Pancreas (tissue), 10 donors: ENCODE data around the gene GRK5. TPM values are rescaled to one million over a fixed set of nuclear protein-coding genes. Genes with fewer than 3 reads are reported as not detected.

Experiments used
- ATAC-seq, 4 donors: fragments of 200-7000 bp; cut with Tn5 transposase; one replicate each; pipeline versions ENCODE4 v1.8.0 to v1.9.1; 2020; ENCODE audit warnings: mild to moderate bottlenecking in 4 of 4, moderate library complexity in 4 of 4
- DNase-seq, 6 donors: peaks; one replicate each; pipeline ENCODE4 v3.0.0-alpha.2; 2020
- FAIRE-seq: peaks from 2 replicates; lab custom pipeline; 2012; peaks lifted over from hg19 to GRCh38; lab: Jason Lieb, UNC
- H3K27ac ChIP-seq, 4 donors: fragments of 200-600 bp; sonication (generic); 1 replicate in 3 of 4; 2 replicates in 1 of 4; pipeline versions ENCODE4 v1.5.0 to v1.8.0; 2020
- H3K27me3 ChIP-seq, 4 donors: fragments of 200-600 bp; one replicate each; pipeline ENCODE4 v1.8.0; 2021
- H3K36me3 ChIP-seq, 3 donors: fragments of 200-600 bp; sonication (generic) in 1 of 3; one replicate each; pipeline versions ENCODE4 v1.5.0 to v1.8.0; 2020 to 2021
- H3K4me1 ChIP-seq, 3 donors: fragments of 200-600 bp; one replicate each; pipeline ENCODE4 v1.8.0; 2021
- H3K4me3 ChIP-seq, 4 donors: fragments of 200-600 bp; sonication (generic) in 2 of 4; one replicate each; pipeline versions ENCODE4 v1.5.0 to v1.8.0; 2020 to 2021
- H3K9me3 ChIP-seq, 4 donors: fragments of 200-600 bp; one replicate each; pipeline ENCODE4 v1.8.0; 2021
- WGBS, 2 donors: extraction: QIAGEN DNeasy Blood & Tissue Kit; methylation state at CpG; one replicate each; pipeline ENCODE4 v1.1.7; 2013; 5-methylcytosine and 5-hydroxymethylcytosine counted together
- intact Hi-C, 3 donors: fragments of 100-400 bp; cut with DNase I; formaldehyde crosslinking; loops; one replicate each; pipeline versions ENCODE4 v1.11.1 to v1.14.2; 2022
- polyA plus RNA-seq, 2 donors: library from polyadenylated mRNA; stranded (reverse); fragments of 200-250 nt; gene quantifications; one replicate each; pipeline ENCODE4 v1.2.3, GENCODE V29; 2013
- total RNA-seq, 6 donors: library from RNA; stranded (reverse); fragmentation: NEBNext Ultra II Directional in 4 of 6; extraction: Animal tissue kit (Norgen Biotek cat#: 25700) in 4 of 6; gene quantifications; one replicate each; pipeline versions ENCODE4 v1.2.1 to v1.2.4, GENCODE V29; 2021 to 2023
- TF ChIP-seq, protein P1 (sequence below), 4 donors: fragments of 200-600 bp; sonication (generic) in 3 of 4; IDR thresholded peaks; one replicate each; pipeline versions ENCODE4 v1.5.0 to v1.8.0; 2021; ENCODE audit warnings: antibody characterized with exemption in 4 of 4
- donor health status: healthy with polysubstance abuse.
- donor health status: DM: no; HTN: no; CAD: no; lungs with moderate emphysema.
- donor health status: DM: no; HTN: no; CAD: no.
- donor health status: control.
- donor health status: control.
- donor health status: Bipolar disorder and iron deficiency.
- donor health status: DM: yes; HTN: yes; CAD: no.
- donor health status: DM: no; HTN: no; CAD: no.
- donor health status: DM: no; HTN: no; CAD: no.
- donor health status: DM: yes; HTN: yes; CAD: no.

The GRK5 gene
- total and polyA plus RNA-seq, 8 donors: 1.4 to 6.0 (median 2.5) TPM

DNA sequence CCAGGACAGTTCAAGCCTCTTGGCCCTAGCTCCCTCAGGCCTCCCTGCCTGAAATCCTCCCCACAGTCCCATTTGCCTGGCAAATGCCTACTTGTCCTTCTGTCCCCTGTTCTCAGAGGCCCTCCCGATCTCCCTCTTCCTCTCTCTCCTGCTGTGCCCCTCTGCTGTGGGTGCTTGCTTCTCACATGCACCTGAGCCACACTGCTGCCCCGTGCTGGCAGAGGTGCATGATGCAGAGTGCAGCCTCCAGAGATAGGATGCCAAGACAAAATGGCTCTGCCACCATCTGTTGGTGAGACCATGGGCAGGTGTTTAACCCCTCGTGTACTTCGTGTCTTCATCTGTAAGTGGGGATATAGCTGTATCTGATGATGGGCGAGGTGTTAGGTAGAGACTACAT is 176.8 kb downstream of the GRK5 start:
- Histone ChIP-seq H3K9me3 (no peaks in the 10 kb centered on the region), H3K4me3 (no peak overlapping the region), H3K27ac (no peak overlapping the region), H3K4me1 (no peaks in the 10 kb centered on the region), H3K27me3 (no peaks in the 10 kb centered on the region), H3K36me3 (no peaks in the 10 kb centered on the region)
- DNase-seq (no peak), FAIRE-seq (no peak), ATAC-seq (no peak)
- TF ChIP-seq, protein P1, sequence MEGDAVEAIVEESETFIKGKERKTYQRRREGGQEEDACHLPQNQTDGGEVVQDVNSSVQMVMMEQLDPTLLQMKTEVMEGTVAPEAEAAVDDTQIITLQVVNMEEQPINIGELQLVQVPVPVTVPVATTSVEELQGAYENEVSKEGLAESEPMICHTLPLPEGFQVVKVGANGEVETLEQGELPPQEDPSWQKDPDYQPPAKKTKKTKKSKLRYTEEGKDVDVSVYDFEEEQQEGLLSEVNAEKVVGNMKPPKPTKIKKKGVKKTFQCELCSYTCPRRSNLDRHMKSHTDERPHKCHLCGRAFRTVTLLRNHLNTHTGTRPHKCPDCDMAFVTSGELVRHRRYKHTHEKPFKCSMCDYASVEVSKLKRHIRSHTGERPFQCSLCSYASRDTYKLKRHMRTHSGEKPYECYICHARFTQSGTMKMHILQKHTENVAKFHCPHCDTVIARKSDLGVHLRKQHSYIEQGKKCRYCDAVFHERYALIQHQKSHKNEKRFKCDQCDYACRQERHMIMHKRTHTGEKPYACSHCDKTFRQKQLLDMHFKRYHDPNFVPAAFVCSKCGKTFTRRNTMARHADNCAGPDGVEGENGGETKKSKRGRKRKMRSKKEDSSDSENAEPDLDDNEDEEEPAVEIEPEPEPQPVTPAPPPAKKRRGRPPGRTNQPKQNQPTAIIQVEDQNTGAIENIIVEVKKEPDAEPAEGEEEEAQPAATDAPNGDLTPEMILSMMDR (IDR thresholded peaks at IDR 0.05): no peak
- intact Hi-C loops: no loop called here
- WGBS, 2 donors: 77 to 83% methylated on average over 5 of the region's 5 CpGs

DNA sequence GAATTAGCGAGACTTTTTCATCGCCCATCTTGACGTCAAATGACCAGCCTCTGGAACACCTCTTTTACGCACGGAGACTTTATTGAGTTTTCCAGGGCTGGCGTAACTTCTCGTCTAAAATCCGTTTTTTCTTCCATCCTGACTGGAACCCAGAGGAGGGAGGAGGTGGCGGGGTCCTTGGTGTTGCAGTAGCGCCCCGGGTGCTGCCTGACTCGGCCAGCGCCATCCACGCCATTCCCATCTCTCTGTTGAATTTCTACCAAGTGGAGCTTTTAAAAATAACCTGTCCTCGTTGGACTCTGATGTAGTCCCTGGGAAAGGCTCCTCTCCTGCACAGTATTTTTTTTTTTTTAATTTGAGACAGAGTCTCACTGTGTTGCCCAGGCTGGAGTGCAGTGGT is 179.3 kb downstream of the GRK5 start:
- TF ChIP-seq, protein P1 (IDR thresholded peaks at IDR 0.05): no peak
- ATAC-seq: no peak
- Histone ChIP-seq H3K4me1 (no peaks in the 10 kb centered on the region), H3K27ac (no peak overlapping the region), H3K27me3 (no peaks in the 10 kb centered on the region), H3K9me3 (no peaks in the 10 kb centered on the region), H3K4me3 (no peak overlapping the region), H3K36me3 (no peaks in the 10 kb centered on the region)
- FAIRE-seq: no peak
- no peak for DNase-seq
- WGBS, 2 donors: 94 to 95% methylated on average over 15 of the region's 15 CpGs
- intact Hi-C loops: no loop called here

DNA sequence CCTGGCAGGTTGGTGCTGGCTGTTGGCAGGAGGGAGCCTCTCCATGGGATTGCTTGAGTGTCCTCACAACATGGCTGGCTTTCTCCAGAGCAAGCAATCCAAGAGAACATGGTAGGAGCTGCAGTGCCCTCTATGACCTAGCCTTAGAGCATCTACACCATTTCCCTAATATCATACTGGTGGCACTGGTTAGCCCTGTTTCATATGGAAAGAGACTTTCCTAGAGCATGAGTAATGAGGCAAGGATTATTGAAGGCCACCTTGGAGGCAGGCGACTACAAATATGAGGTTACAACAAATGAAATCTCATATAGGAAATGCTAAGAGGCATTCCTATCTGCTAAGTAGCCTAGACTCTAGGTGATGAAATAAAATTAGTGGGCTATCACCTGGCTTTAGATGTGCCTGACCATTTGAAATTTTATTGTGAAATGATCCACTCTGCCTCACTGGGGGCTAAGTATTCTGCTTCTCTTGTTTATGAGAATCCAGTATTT is 181.5 kb downstream of the GRK5 start:
- FAIRE-seq: no peak
- Histone ChIP-seq H3K4me1 (no peaks in the 10 kb centered on the region), H3K36me3 (no peaks in the 10 kb centered on the region), H3K4me3 (no peak overlapping the region), H3K9me3 (no peaks in the 10 kb centered on the region), H3K27me3 (no peaks in the 10 kb centered on the region), H3K27ac (no peak overlapping the region)
- TF ChIP-seq, protein P1 (IDR thresholded peaks at IDR 0.05): no peak
- ATAC-seq: no peak
- no peak for DNase-seq
- WGBS, 2 donors: 98 to 100% methylated on average over 1 of the region's 1 CpG
- intact Hi-C loops: no loop called here

DNA sequence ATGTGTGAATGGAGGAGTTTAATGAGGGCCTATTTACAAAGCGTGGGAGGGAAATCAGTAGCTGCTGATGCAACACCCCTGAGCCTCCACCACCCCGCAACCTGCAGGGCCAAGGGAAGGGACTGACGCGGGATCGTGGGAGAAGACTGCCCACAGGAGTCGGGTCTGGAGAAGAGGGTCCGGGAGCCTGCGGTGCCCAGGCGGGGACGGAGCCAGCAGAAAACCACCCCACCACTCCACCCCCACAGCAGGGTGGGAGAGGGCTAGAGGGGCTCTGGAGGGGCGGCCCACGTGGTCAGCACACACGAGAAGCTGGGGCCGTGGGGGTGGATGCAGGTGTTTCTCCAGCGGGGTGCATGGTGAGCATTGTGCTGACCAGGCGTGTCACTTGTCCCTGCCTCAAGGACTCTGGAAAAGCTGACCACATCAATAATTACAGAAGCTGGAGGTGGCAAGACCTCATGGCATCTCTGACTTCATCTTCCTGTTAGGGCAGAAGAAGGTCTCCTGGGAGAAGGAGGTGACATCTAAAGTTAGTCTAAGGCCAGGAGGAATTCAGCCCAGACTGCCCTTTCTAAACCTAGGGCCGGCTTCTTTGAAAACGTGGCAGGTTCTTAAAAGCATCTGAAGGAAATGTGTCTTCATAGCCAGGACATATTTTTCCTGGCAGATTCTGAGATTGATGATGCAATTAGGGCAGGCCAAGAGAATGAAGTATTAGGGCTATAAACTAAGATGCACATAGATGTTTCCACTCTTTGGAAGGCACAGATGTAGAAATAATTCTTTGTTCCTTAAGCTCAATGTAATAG is 184.3 kb downstream of the GRK5 start:
- H3K9me3 ChIP-seq: no peaks in the 10 kb centered on the region
- H3K36me3 ChIP-seq: no peaks in the 10 kb centered on the region
- no peak for DNase-seq
- no peaks in the 10 kb centered on the region for H3K4me1 ChIP-seq
- no peaks in the 10 kb centered on the region for H3K27me3 ChIP-seq
- TF ChIP-seq, protein P1 (IDR thresholded peaks at IDR 0.05): no peak
- no peak for ATAC-seq
- FAIRE-seq: no peak
- intact Hi-C loops: no loop called here
- no peak overlapping the region for H3K4me3 ChIP-seq
- 83% methylated on average over 18 of the region's 18 CpGs for WGBS, 2 donors
- no peak overlapping the region for H3K27ac ChIP-seq

DNA sequence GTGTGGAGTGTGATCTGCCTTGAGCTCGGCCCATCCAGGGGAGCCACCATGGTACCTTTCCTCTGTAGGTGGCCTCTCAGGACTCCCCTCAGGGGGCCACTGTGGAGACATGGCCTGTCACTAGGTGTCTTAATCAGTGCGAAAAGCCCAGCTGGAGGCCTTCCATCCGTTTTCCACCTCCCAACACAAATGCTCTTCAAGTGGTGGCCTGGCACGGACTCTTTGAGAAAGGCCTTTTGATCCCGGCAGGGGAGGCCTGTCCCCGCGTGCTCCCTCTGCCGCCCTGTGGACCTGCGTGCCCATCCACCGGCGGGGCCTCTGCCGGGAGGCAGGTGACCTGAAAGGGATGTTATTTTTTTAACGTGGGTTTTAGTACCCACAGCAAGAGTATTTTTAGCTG is 185.6 kb downstream of the GRK5 start:
- ATAC-seq (no peak), DNase-seq (no peak), FAIRE-seq (no peak)
- intact Hi-C loops: no loop called here
- TF ChIP-seq, protein P1 (IDR thresholded peaks at IDR 0.05): no peak
- Histone ChIP-seq H3K36me3 (no peaks in the 10 kb centered on the region), H3K4me3 (no peak overlapping the region), H3K27me3 (no peaks in the 10 kb centered on the region), H3K4me1 (no peaks in the 10 kb centered on the region), H3K9me3 (no peaks in the 10 kb centered on the region), H3K27ac (no peak overlapping the region)
- WGBS, 2 donors: 78 to 88% methylated on average over 13 of the region's 13 CpGs
